Smooth muscle cell (in vitro differentiated cells): Measurements from ENCODE around the gene USP32. TPM values are rescaled to one million over a fixed set of nuclear protein-coding genes. Genes with fewer than 3 reads are reported as not detected.

Experiments used
- DNase-seq: peaks from one replicate; lab custom pipeline; 2025; ENCODE audit not compliant: unreplicated experiment; lab: John Stamatoyannopoulos, UW
- H2AFZ ChIP-seq: fragments of 200-600 bp; sonication (generic); 2 replicates; pipeline ENCODE4 v1.6.0; 2016; ENCODE audit warnings: antibody characterized with exemption, low read depth, mild to moderate bottlenecking
- H3F3A ChIP-seq: fragments of 200-600 bp; sonication (generic); 2 replicates; pipeline ENCODE4 v1.6.0; 2017; ENCODE audit warnings: antibody characterized with exemption, low read depth
- H3K27ac ChIP-seq: fragments of 200-600 bp; sonication (generic); 2 replicates; pipeline ENCODE4 v1.5.1; 2016; ENCODE audit warnings: low read depth, mild to moderate bottlenecking
- H3K27me3 ChIP-seq: fragments of 200-600 bp; sonication (generic); 2 replicates; pipeline ENCODE4 v1.6.1; 2016; ENCODE audit warnings: low read depth, mild to moderate bottlenecking
- H3K36me3 ChIP-seq: fragments of 200-600 bp; sonication (generic); 2 replicates; pipeline ENCODE4 v1.5.1; 2016; ENCODE audit warnings: low read depth
- H3K4me1 ChIP-seq: fragments of 200-600 bp; sonication (generic); 2 replicates; pipeline ENCODE4 v1.5.1; 2016; ENCODE audit warnings: low read depth
- H3K4me2 ChIP-seq: fragments of 200-600 bp; sonication (generic); 2 replicates; pipeline ENCODE4 v1.6.0; 2016; ENCODE audit warnings: mild to moderate bottlenecking
- H3K4me3 ChIP-seq: fragments of 200-600 bp; sonication (generic); 2 replicates; pipeline ENCODE4 v1.5.1; 2016; ENCODE audit warnings: mild to moderate bottlenecking
- H3K79me2 ChIP-seq: fragments of 200-600 bp; sonication (generic); 2 replicates; pipeline ENCODE4 v1.6.0; 2016; ENCODE audit warnings: low read depth, mild to moderate bottlenecking
- H3K9ac ChIP-seq: fragments of 200-600 bp; sonication (generic); 2 replicates; pipeline ENCODE4 v1.6.0; 2016; ENCODE audit warnings: low read depth
- H3K9me3 ChIP-seq: fragments of 200-600 bp; sonication (generic); replicated peaks from 2 replicates; pipeline ENCODE4 v1.5.1; 2016; ENCODE audit warnings: low read depth
- H4K20me1 ChIP-seq: fragments of 200-600 bp; sonication (generic); 2 replicates; pipeline ENCODE4 v1.6.0; 2016; ENCODE audit warnings: low read depth
- WGBS: methylation state at CpG from one replicate; pipeline ENCODE4 v1.1.7; 2016; ENCODE audit warnings: low lambda C conversion rate; 5-methylcytosine and 5-hydroxymethylcytosine counted together
- polyA plus RNA-seq: library from polyadenylated mRNA; unstranded; fragments of >200 nt; fragmentation: Nextera tagmentation; extraction: Ambion mirVana; gene quantifications from 2 replicates; pipeline ENCODE4 v1.2.1, GENCODE V29; 2016
- total RNA-seq: library from RNA; depleted of rRNA; stranded (reverse); fragments of >200 nt; gene quantifications from 2 replicates; pipeline ENCODE4 v1.2.3, GENCODE V29; 2014
- TF ChIP-seq, protein P1 (sequence below): fragments of 200-600 bp; sonication (generic); IDR thresholded peaks from 2 replicates; pipeline ENCODE4 v1.5.1; 2017; ENCODE audit warnings: borderline replicate concordance, mild to moderate bottlenecking, antibody characterized with exemption; ENCODE audit not compliant: insufficient read depth, poor library complexity, severe bottlenecking

Gene USP32
- total and polyA plus RNA-seq, 2 experiments from 2014 or later: 10.5 to 21.7 TPM

DNA sequence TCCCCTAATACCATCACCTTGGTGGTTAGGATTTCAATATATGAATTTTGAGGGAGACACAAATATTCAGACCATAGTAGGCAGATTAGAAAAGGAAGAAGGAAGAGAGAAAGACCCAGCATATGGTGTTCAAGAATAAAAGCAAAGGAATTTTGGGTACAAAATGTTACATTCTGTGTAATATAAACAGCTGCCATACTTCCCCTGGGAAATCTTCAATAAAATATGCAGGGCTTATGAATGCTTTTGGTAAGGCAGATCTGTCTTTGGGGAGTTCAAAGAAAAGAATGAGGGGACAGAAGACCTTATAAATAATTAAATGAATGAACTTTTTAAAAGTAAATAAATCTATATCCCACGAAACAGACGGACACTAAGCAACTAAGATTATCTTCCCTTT is 91.9 kb downstream of the USP32 start:
- peaks cover 34% of the 10 kb centered on the region for H3K79me2 ChIP-seq

DNA sequence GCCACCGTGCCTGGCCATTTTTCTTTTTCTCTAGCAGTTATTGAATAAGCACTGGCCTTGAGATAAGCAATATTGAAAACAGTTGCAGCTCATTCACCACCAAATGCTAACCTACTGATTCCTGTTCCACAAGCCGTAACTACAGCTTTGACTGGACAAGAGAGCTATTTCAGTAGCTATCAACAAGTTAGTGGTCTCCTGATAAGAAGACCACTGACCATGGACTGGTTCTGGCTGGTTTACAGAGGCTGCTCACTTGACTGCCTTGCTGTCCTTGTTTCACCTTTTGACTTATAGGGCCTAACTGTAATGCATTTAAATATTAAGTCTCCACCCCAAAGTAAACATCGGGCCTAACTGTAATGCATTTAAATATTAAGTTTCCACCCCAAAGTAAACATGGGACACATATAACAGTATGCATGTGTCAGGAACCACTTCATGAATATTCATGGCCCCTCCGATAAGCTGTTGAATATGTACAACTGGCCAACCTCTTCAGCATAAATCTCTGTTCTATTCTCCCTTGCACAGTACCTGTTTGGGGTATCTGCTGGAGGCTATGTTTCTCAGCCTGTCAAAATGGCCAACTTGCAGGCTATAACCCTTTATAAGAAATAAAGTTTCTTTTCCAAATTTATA is 94.1 kb downstream of the USP32 start:
- Histone ChIP-seq H2AFZ (no peak overlapping the region), H3K4me1 (no peaks in the 10 kb centered on the region), H3F3A (no peaks in the 10 kb centered on the region), H3K4me3 (no peak overlapping the region), H4K20me1 (peaks cover 43% of the 10 kb centered on the region), H3K36me3 (no peaks in the 10 kb centered on the region), H3K9ac (no peak overlapping the region), H3K79me2 (peaks cover 14% of the 10 kb centered on the region), H3K27me3 (no peaks in the 10 kb centered on the region), H3K9me3 (no peaks in the 10 kb centered on the region), H3K27ac (no peak overlapping the region), H3K4me2 (no peak overlapping the region)
- no peak for DNase-seq
- TF ChIP-seq, protein P1, sequence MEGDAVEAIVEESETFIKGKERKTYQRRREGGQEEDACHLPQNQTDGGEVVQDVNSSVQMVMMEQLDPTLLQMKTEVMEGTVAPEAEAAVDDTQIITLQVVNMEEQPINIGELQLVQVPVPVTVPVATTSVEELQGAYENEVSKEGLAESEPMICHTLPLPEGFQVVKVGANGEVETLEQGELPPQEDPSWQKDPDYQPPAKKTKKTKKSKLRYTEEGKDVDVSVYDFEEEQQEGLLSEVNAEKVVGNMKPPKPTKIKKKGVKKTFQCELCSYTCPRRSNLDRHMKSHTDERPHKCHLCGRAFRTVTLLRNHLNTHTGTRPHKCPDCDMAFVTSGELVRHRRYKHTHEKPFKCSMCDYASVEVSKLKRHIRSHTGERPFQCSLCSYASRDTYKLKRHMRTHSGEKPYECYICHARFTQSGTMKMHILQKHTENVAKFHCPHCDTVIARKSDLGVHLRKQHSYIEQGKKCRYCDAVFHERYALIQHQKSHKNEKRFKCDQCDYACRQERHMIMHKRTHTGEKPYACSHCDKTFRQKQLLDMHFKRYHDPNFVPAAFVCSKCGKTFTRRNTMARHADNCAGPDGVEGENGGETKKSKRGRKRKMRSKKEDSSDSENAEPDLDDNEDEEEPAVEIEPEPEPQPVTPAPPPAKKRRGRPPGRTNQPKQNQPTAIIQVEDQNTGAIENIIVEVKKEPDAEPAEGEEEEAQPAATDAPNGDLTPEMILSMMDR: no peak
- WGBS: 87% methylated on average over 4 of the region's 4 CpGs

More for the DNA sequence above, 91.9 kb downstream of the USP32 start:
- Histone ChIP-seq H3F3A (no peaks in the 10 kb centered on the region), H3K4me1 (peaks cover 8% of the 10 kb centered on the region), H3K4me3 (no peak overlapping the region), H3K9me3 (no peaks in the 10 kb centered on the region), H3K36me3 (no peaks in the 10 kb centered on the region), H3K27ac (no peak overlapping the region), H3K27me3 (no peaks in the 10 kb centered on the region), H4K20me1 (peaks cover 58% of the 10 kb centered on the region), H3K9ac (no peak overlapping the region), H2AFZ (no peak overlapping the region), H3K4me2 (no peak overlapping the region)
- TF ChIP-seq, protein P1: no peak
- no peak for DNase-seq
- 95% methylated on average over 2 of the region's 2 CpGs for WGBS

DNA sequence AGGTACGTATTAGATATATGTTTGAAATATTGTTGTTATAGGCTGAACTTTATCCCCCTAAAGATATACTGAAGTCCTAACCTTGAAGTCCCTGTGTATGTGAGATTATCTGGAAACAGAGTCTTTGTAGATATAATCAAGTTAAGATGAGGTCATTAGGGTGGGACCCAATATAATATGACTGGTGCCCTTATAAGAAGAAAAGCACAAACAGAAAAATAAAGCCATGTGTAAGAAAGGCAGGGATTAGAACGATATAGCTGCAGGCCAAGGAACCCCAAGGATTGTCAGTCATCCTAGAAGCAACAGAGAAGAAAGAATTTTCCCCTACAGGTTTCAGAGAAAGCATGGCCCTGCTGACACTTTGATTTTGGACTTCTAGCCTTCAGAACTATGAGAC is 95.8 kb downstream of the USP32 start:
- H4K20me1 ChIP-seq: peaks cover 34% of the 10 kb centered on the region
- no peak overlapping the region for H3K9ac ChIP-seq
- peaks cover 2% of the 10 kb centered on the region for H3K79me2 ChIP-seq
- H3K4me1 ChIP-seq: no peaks in the 10 kb centered on the region
- no peaks in the 10 kb centered on the region for H3F3A ChIP-seq
- no peak overlapping the region for H3K4me3 ChIP-seq
- no peaks in the 10 kb centered on the region for H3K27me3 ChIP-seq
- H3K4me2 ChIP-seq: no peak overlapping the region
- H2AFZ ChIP-seq: no peak overlapping the region
- DNase-seq: no peak
- no peak overlapping the region for H3K27ac ChIP-seq
- TF ChIP-seq, protein P1: no peak
- H3K9me3 ChIP-seq: no peaks in the 10 kb centered on the region
- no peaks in the 10 kb centered on the region for H3K36me3 ChIP-seq
- WGBS: 98% methylated on average over 2 of the region's 2 CpGs
